Peyer's patch (tissue), 4 donors: ENCODE measurements around the gene KLRK1.
A peak's percentile ranks its signal among the peaks of the same experiment; 100 is the strongest.

Experiments used
- CTCF ChIP-seq, 6 experiments: fragments of 450-650 bp in 4 of 6; fragments of 200-600 bp in 2 of 6; sonication (generic) in 1 of 6; IDR thresholded peaks; one replicate each; pipeline ENCODE4 v1.5.1; 2017 to 2019; ENCODE audit warnings: antibody characterized with exemption in 6 of 6, mild to moderate bottlenecking in 3 of 6, moderate library complexity in 1 of 6
- POLR2A ChIP-seq, 2 donors: fragments of 450-650 bp; IDR thresholded peaks; one replicate each; pipeline ENCODE4 v1.5.1; 2017; ENCODE audit warnings: antibody characterized with exemption in 2 of 2, mild to moderate bottlenecking in 2 of 2, moderate library complexity in 2 of 2

- TF ChIP-seq CTCF (IDR thresholded peaks at IDR 0.05) (no peak), POLR2A (IDR thresholded peaks at IDR 0.05) (peak; percentile 11 to 27)
Measured at GRCh38 chr12:10363914-10364814, 25.7 kb downstream of the KLRK1 start.
